Activated CD4-positive, alpha-beta memory T cell treated with anti-CD3 and anti-CD28 coated beads for 36 hours (primary cell): Measurements from ENCODE around the gene MAP2K4. TPM values are rescaled to one million over a fixed set of nuclear protein-coding genes. Genes with fewer than 3 reads are reported as not detected.

Source experiments
- CTCF ChIA-PET: fragments of 350-600 bp; sonication (Branson Sonifier 250); formaldehyde crosslinking; loops from one replicate; lab custom pipeline; 2021; ENCODE audit warnings: antibody characterized with exemption, inconsistent platforms; lab: Charles Lee
- POLR2A ChIA-PET: fragments of 350-600 bp; sonication (Branson Sonifier 250); formaldehyde crosslinking; loops from one replicate; lab custom pipeline; 2021; ENCODE audit warnings: antibody characterized with exemption; lab: Charles Lee
- DNase-seq: peaks from one replicate; pipeline ENCODE4 v3.0.0-alpha.2; 2020
- H3K27ac Mint-ChIP-seq: one replicate; pipeline ENCODE4 v1.8.0; 2021; ENCODE audit warnings: mixed read lengths
- H3K27me3 Mint-ChIP-seq: one replicate; pipeline ENCODE4 v1.8.0; 2021; ENCODE audit warnings: mixed read lengths
- H3K36me3 Mint-ChIP-seq: one replicate; pipeline ENCODE4 v1.8.0; 2021; ENCODE audit warnings: mixed read lengths
- H3K4me1 Mint-ChIP-seq: one replicate; pipeline ENCODE4 v1.8.0; 2021; ENCODE audit warnings: low read depth, mixed read lengths
- H3K4me3 Mint-ChIP-seq: one replicate; pipeline ENCODE4 v1.8.0; 2021; ENCODE audit warnings: mild to moderate bottlenecking, mixed read lengths
- H3K9me3 Mint-ChIP-seq: one replicate; pipeline ENCODE4 v1.8.0; 2021; ENCODE audit warnings: mixed read lengths
- intact Hi-C: fragments of 100-400 bp; cut with micrococcal nuclease; formaldehyde crosslinking; loops from one replicate; pipeline ENCODE4 v1.15.1; 2023
- total RNA-seq, 2 experiments: library from RNA; stranded (reverse); gene quantifications; one replicate each; pipeline ENCODE4 v1.2.3, GENCODE V29; 2021

MAP2K4 gene
- total RNA-seq, 2 experiments from 2014 or later, result 22.0 to 27.2 TPM

DNA sequence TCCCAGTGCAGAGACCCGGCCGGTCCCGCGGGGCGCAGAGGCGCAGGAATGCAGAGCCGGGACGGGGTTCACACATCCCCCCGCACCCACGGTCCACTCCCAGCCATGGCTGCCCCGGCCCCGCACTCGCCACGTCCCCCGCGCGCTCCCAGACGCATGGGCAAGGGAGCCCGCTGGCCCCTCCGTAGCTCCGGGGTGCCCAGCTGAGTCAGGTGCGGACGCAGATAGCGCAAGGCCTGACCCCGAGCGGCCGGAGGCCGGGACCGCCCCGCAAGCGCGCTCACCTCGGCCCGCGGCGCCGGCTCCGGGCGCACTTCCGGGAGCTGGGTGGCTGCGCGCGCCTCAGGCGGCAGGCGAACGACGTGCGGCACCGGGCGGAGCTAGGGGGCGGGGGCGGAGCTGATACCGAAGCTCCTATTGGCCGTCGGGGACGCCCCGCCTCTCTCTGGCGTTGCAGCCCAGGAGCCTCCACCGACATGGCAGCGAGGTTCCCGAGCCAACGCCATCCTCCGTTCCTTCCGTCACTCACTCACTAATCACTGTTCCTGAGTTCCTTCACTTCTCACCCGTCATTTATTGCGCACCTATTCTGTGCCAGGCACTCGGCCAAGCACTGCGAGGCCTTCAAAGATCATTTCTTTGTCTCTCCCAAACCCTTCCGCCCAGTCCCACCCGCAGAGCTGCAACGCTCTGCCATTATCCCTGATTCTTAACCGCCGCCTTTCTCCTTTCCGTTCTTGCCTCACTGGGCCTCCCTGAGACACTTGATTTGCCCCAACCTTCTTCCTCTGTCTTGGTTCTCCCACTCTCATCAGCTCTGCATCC, 23.3 kb upstream of the MAP2K4 start, which contains the start of gene ZNF18:
Gene ZNF18 (minus strand): TSS at position 329 of the 825 bp plus-strand sequence. CDS start 4,646 bp downstream, outside the sequence.
- peaks cover 13% of the 10 kb centered on the region for H3K4me1 Mint-ChIP-seq
- H3K27ac Mint-ChIP-seq, result peak within 1 kb of the TSS; percentile 89
- ChIA-PET POLR2A (interaction anchor here (0.5 to 3.1 kb wide), 10 partner anchors 10 to 115 kb away, joined by 3 to 89 read pairs (median 4); partner anchors contain the start of gene MAP2K4), CTCF (interaction anchor here (0.6 to 1.6 kb wide), 7 partner anchors 11 to 1034 kb away, joined by 3 to 11 read pairs (median 3); partner anchors contain the start of gene MAP2K4)
- peak within 1 kb of the TSS; percentile 86 for H3K4me3 Mint-ChIP-seq
- peaks cover 8% of the 10 kb centered on the region for H3K36me3 Mint-ChIP-seq
- no peaks in the 10 kb centered on the region for H3K9me3 Mint-ChIP-seq
- H3K27me3 Mint-ChIP-seq, result no peaks in the 10 kb centered on the region
- peak; percentile 96 for DNase-seq
- intact Hi-C loops, result loop anchor here (1.0 to 5.0 kb wide), 3 partner anchors 23 to 1300 kb away; partner anchors contain the start of genes ADPRM, ELAC2, MAP2K4 and SCO1

DNA sequence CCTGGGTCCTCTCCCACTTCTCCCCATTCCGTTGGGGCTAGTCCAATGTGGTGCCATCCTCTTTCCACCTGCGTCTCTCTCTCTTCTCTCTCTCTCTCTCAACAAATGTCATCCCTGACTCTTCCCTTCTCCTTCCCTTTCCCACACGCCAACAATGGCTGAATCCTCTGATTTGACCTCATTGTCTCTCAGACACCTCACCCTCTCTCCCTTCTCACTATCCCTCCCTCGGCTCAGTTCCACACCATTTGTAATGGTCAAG, 22.8 kb upstream of the MAP2K4 start:
- H3K4me3 Mint-ChIP-seq, result peak overlapping the region; percentile 86
- no peak for DNase-seq
- H3K4me1 Mint-ChIP-seq, result peaks cover 13% of the 10 kb centered on the region
- intact Hi-C loops, result loop anchor here (1.0 to 5.0 kb wide), 3 partner anchors 22 to 1301 kb away; partner anchors contain the start of genes ADPRM, ELAC2, MAP2K4 and SCO1
- peaks cover 3% of the 10 kb centered on the region for H3K36me3 Mint-ChIP-seq
- ChIA-PET POLR2A (interaction anchor here (1.0 to 3.1 kb wide), 7 partner anchors 9 to 54 kb away, joined by 3 to 89 read pairs (median 4); partner anchors contain the start of gene MAP2K4), CTCF (interaction anchor here (0.8 to 1.6 kb wide), 4 partner anchors 20 to 87 kb away, joined by 3 to 11 read pairs (median 4); partner anchors contain the start of gene MAP2K4)
- no peaks in the 10 kb centered on the region for H3K27me3 Mint-ChIP-seq
- no peaks in the 10 kb centered on the region for H3K9me3 Mint-ChIP-seq
- peak overlapping the region; percentile 89 for H3K27ac Mint-ChIP-seq

DNA sequence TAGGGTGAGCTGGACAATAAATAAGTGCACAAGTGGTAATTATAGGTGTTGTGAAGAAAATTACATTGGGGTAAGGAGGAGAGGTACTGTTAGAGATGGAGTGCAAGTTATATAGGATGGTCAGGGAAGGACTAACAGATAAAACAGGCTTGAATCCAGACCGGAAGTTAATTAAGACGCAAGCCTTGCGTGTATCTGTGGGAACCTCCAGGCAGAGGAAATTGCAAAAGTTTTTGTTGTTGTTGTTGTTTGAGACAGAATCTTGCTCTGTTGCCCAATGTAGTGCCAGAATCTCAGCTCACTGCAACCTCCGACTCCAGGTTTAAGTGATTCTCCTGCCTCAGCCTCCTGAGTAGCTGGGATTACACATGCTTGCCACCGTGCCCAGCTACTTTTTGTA, 21.0 kb upstream of the MAP2K4 start:
- H3K4me1 Mint-ChIP-seq, result peaks cover 12% of the 10 kb centered on the region
- H3K27me3 Mint-ChIP-seq, result no peaks in the 10 kb centered on the region
- H3K36me3 Mint-ChIP-seq, result no peaks in the 10 kb centered on the region
- DNase-seq, result no peak
- ChIA-PET CTCF (no interaction called here), POLR2A (no interaction called here)
- intact Hi-C loops, result loop anchor here (5.0 kb wide), 1 partner anchor 1302 kb away; the partner anchor contains the start of genes ADPRM and SCO1
- H3K4me3 Mint-ChIP-seq, result no peak overlapping the region
- no peaks in the 10 kb centered on the region for H3K9me3 Mint-ChIP-seq
- H3K27ac Mint-ChIP-seq, result no peak overlapping the region

DNA sequence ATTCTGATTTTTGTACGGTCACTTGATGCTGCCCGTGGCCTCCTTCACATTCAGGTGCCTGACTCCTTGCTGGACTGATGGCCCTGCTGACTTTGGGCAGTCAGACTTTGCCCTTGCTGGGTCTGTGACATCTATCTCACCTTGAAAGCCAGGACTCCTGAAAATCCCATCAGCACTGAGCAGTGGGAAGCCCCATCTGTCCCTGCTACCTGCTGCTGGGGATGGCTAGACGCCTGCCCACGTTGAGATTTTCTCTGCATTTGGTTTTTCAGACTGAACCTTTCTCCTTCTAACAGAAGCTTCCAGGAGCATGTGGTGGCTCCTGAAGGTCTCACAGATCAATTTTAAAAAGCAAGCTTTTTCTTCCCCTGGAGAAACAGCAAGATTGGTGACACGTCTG, 13.2 kb upstream of the MAP2K4 start:
- CTCF ChIA-PET, result interaction anchor here (0.7 kb wide), 1 partner anchor 11 kb away, joined by 3 read pairs; no protein-coding TSS in a partner anchor
- Mint-ChIP-seq H3K4me1 (no peaks in the 10 kb centered on the region), H3K27ac (no peak overlapping the region), H3K4me3 (no peak overlapping the region), H3K9me3 (no peaks in the 10 kb centered on the region), H3K36me3 (no peaks in the 10 kb centered on the region), H3K27me3 (peaks cover 4% of the 10 kb centered on the region)
- POLR2A ChIA-PET, result interaction anchor here (1.2 kb wide), 1 partner anchor 10 kb away, joined by 8 read pairs; the partner anchor contains the start of gene ZNF18
- no peak for DNase-seq
- intact Hi-C loops, result no loop called here

DNA sequence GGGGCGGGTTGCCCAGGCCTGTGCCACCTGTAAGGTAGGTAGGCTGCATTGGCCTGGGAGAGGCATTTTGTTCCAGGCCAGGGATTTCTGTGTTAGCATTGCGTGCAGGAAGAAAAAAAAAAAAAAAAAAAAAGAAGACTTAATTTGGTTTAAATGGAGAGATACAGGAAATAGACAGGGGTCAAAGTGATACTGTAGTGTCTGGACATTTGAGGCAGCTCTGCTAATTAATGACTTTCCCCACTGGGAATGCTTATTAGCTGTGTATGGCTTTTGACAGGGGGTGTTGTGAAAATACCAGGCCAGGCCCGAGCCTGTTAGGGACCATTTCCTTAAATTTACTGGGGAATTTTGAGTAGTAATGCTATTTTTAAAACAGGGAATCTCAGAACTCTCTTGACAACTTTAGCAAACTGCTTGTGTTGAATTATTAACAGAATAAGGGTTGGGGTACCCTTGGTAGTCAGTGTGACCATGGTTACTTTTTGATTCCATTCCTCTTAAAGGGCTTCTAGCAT, 1.0 kb downstream of the MAP2K4 start:
- Mint-ChIP-seq H3K9me3 (no peaks in the 10 kb centered on the region), H3K36me3 (peaks cover 3% of the 10 kb centered on the region), H3K27ac (peak overlapping the region; percentile 18), H3K4me1 (peaks cover 51% of the 10 kb centered on the region), H3K27me3 (no peaks in the 10 kb centered on the region), H3K4me3 (peak overlapping the region; percentile 75)
- intact Hi-C loops, result loop anchor here (2.0 kb wide), 1 partner anchor 19 kb away; no protein-coding TSS in a partner anchor
- ChIA-PET CTCF (interaction anchor here (1.7 kb wide), 1 partner anchor 23 kb away, joined by 6 read pairs; no protein-coding TSS in a partner anchor), POLR2A (interaction anchor here (0.6 to 5.6 kb wide), 2 partner anchors 24 to 1634 kb away, joined by 3 to 89 read pairs; partner anchors contain the start of gene ZNF18)
- no peak for DNase-seq

DNA sequence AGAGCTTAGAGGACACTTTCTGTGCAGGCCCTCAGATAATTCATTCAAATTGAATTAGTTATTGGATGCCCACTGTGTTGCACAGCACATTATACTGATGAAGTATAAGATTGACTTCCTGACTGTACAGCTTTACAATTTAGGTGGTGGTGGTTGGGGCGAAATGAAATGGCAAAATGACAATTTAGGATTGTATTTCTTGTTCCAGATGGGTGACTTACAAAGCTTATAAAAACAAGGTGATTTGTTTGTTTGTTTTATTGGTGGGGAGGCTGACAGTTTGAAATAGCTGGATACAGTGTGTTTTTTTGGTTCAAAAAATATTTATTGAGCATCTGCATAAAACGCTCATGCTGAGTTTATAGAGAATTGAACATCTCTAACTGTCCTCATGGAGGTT, 1.6 kb downstream of the MAP2K4 start:
- Mint-ChIP-seq H3K36me3 (peaks cover 3% of the 10 kb centered on the region), H3K4me3 (peak overlapping the region; percentile 23), H3K27ac (no peak overlapping the region), H3K9me3 (no peaks in the 10 kb centered on the region), H3K4me1 (peaks cover 56% of the 10 kb centered on the region), H3K27me3 (no peaks in the 10 kb centered on the region)
- ChIA-PET CTCF (no interaction called here), POLR2A (interaction anchor here (5.6 kb wide), 1 partner anchor 25 kb away, joined by 89 read pairs; the partner anchor contains the start of gene ZNF18)
- no peak for DNase-seq
- intact Hi-C loops, result no loop called here

DNA sequence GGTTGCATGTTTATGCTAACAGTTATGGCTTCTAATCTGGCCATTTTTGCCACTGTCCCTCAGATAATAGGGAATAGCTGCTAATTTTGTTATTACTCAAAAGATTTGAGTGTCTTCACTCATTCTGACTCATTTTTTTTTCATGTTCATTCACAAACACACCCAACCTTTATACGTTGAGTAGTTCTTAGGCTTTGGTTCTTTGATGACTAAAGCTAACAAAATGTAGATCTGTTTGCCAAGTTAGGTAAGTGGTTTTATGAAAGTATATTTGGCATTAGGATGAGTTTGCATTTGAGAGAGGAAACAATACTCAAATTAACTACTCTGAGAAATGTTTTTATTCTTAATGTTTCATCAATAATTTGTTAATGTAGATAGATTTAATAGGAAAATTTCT, 3.6 kb downstream of the MAP2K4 start:
- Mint-ChIP-seq H3K9me3 (no peaks in the 10 kb centered on the region), H3K27ac (no peak overlapping the region), H3K4me1 (peaks cover 68% of the 10 kb centered on the region), H3K27me3 (no peaks in the 10 kb centered on the region), H3K36me3 (peaks cover 3% of the 10 kb centered on the region), H3K4me3 (no peak overlapping the region)
- no peak for DNase-seq
- ChIA-PET POLR2A (interaction anchor here (0.7 to 5.6 kb wide), 3 partner anchors 9 to 27 kb away, joined by 3 to 89 read pairs (median 3); partner anchors contain the start of gene ZNF18), CTCF (interaction anchor here (1.3 kb wide), 1 partner anchor 27 kb away, joined by 5 read pairs; the partner anchor contains the start of gene ZNF18)
- intact Hi-C loops, result no loop called here

DNA sequence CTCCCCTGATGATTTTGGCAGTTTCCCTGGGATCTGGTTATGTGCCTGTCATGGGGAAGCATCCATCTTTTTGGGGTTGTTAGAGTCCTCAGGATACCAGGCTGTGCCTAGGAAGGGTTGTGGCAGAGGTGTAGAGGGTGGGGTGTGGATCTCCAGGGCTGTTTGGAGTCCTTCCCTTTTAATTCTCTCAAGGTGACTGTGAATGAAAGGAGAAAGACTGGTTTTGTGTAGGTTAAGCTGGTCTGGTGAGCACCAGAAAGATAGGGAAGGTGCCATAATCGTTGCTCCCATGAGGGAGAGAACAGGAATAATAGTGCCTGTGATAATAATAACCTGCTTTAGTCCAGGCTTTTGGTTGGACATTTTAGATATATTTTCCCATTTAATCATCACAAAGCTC, 7.0 kb downstream of the MAP2K4 start:
- H3K4me3 Mint-ChIP-seq, result no peak overlapping the region
- H3K4me1 Mint-ChIP-seq, result peaks cover 67% of the 10 kb centered on the region
- CTCF ChIA-PET, result no interaction called here
- intact Hi-C loops, result no loop called here
- POLR2A ChIA-PET, result interaction anchor here (1.6 kb wide), 1 partner anchor 30 kb away, joined by 3 read pairs; the partner anchor contains the start of gene ZNF18
- no peaks in the 10 kb centered on the region for H3K9me3 Mint-ChIP-seq
- H3K36me3 Mint-ChIP-seq, result peaks cover 3% of the 10 kb centered on the region
- H3K27ac Mint-ChIP-seq, result no peak overlapping the region
- H3K27me3 Mint-ChIP-seq, result no peaks in the 10 kb centered on the region
- no peak for DNase-seq

DNA sequence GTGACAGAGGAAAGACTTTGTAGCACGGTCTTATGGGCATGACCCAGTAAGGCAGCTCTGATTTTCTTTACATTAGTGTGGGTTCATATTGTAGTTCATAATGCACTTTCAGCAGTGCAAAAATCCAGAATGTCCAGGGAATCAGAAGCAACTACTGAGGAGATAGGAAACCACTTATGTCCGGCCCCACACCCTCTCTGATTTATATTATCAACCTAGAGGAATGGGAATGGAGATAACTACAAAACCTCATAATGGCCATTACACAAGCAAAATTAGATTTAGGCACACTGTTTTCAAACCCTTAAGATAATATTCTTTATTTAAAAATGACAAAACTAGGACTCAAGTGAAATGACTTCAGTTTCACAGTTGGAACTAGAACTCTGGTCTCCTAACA, 7.9 kb downstream of the MAP2K4 start:
- DNase-seq, result no peak
- Mint-ChIP-seq H3K36me3 (peaks cover 3% of the 10 kb centered on the region), H3K9me3 (no peaks in the 10 kb centered on the region), H3K4me1 (peaks cover 59% of the 10 kb centered on the region), H3K27me3 (no peaks in the 10 kb centered on the region), H3K4me3 (no peak overlapping the region), H3K27ac (no peak overlapping the region)
- ChIA-PET POLR2A (interaction anchor here (1.6 kb wide), 1 partner anchor 31 kb away, joined by 3 read pairs; the partner anchor contains the start of gene ZNF18), CTCF (no interaction called here)
- intact Hi-C loops, result no loop called here

DNA sequence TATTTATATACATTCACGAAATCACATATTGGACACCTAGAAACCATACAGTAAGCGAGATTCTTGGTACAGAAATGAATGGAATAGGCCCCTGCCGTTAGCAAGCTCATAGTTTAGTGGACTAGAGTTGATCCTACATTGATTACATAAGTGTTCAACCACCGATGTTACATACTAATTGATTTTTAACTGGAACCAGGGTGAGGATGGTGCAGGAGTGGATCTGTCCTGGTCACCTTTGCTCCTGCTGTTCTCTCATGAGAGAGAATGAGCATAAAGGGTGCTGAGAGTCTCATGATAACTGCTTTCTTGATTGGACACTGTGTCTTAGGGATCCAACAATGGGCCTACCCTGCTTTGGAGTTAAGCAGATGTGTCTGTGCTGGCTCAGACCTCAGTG, 13.9 kb downstream of the MAP2K4 start:
- Mint-ChIP-seq H3K4me1 (peaks cover 23% of the 10 kb centered on the region), H3K4me3 (no peak overlapping the region), H3K27ac (no peak overlapping the region), H3K9me3 (no peaks in the 10 kb centered on the region), H3K27me3 (no peaks in the 10 kb centered on the region), H3K36me3 (peaks cover 6% of the 10 kb centered on the region)
- CTCF ChIA-PET, result no interaction called here
- POLR2A ChIA-PET, result interaction anchor here (1.0 kb wide), 1 partner anchor 14 kb away, joined by 3 read pairs; no protein-coding TSS in a partner anchor
- no peak for DNase-seq
- intact Hi-C loops, result no loop called here

DNA sequence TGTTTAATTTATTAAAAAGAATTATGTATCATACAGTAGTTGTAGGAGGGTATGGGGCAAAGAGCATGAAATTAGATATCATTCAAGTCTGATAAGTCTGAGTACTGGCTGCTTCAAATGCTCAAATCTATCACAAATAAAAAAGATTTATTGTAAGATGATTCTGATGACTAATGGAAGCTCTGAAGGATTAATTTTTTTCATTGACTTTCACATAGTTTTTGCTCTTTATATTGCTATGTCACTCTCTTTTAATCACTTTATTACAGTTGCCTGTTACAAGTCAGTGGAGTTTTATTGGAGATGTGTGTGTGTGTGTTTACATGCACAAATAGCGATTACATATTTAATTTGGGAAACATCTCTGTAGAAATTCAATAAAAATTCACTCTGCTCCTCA, 15.0 kb downstream of the MAP2K4 start:
- H3K36me3 Mint-ChIP-seq, result peaks cover 10% of the 10 kb centered on the region
- ChIA-PET CTCF (no interaction called here), POLR2A (no interaction called here)

More for the DNA sequence above, 15.0 kb downstream of the MAP2K4 start:
- Mint-ChIP-seq H3K4me1 (peaks cover 20% of the 10 kb centered on the region), H3K9me3 (no peaks in the 10 kb centered on the region), H3K4me3 (no peak overlapping the region), H3K27me3 (no peaks in the 10 kb centered on the region), H3K27ac (no peak overlapping the region)
- no peak for DNase-seq
- intact Hi-C loops, result no loop called here
